ENCODE results near the gene OSBP2.

- TF ChIP-seq CTCF (IDR thresholded peaks at IDR 0.05): no peak
- TF ChIP-seq POLR2A (IDR thresholded peaks at IDR 0.05): no peak
Observed at GRCh38 chr22:30858976-30859713, 164.5 kb downstream of the OSBP2 start.
